IPS DF 19.7 (cell line): ENCODE data around the gene CAMKMT.

ENCODE experiments used
- DNase-seq: peaks from one replicate; pipeline ENCODE4 v3.0.0-alpha.2; 2013; ENCODE audit warnings: low read depth, low spot score

The CAMKMT gene

GRCh38 chr2:44649381-44649780 is 287.6 kb downstream of the CAMKMT start:
- no peak for DNase-seq

DNA sequence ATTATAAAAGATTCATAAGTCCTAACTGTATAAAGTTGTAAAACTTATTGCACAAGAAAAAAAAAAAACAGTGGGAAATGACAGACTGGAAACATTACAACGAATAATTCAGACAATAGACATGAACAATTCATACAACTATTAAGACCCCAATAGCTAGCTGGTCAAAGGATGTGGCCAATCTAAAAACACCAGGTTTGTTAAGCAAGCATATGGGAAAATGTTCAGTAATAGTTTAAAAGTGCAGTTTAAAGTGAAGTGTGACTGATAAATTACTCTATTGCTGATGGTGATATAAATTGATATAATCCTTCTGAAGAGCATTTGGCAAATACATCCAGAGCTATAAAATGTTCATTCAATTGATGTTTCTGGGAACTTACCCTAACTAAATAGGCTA is 289.0 kb downstream of the CAMKMT start:
- DNase-seq: no peak

DNA sequence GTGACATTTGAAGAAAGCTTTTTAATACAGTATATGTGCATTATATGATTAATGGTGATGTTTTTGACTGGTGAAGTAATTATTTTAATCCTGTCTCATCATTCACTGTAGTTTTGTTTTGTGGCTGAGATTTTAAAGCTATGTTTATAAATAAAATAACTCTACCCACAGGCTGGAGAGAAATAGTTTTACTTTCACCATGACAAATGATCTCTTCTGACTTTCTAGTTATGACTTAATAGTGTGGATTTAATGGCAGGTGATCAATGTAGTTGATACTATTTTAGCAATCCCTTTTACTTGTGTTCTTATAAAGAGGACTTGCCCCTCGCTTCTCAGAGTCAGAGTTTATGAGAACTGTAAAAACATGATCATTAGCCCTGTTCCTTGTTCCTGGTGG is 290.2 kb downstream of the CAMKMT start:
- DNase-seq: no peak

- DNase-seq: no peak
These were observed 291.0 kb downstream of the CAMKMT start for GRCh38 chr2:44652701-44653100.

GRCh38 chr2:44655401-44655864 is 293.7 kb downstream of the CAMKMT start:
- DNase-seq: no peak

DNA sequence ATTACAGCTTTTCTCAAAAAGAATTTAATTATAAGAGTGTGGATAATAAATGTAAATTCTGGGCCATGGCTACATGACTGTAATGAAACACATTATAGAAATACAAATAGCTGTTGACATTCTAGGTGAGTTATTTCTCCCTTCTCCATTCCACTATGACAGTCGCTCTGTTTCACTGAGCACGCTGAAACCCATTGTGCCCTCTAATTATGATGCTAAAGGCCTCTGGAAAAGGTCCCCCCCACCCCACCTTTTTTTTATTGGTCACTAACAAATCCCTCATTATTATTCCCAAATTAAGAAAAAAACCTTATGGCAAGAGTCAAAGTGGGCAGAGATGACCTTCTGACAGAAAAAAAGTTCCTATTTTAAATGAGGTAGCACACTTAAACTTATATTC is 294.7 kb downstream of the CAMKMT start:
- DNase-seq: no peak

GRCh38 chr2:44663471-44664073 is 301.8 kb downstream of the CAMKMT start:
- DNase-seq: no peak

DNA sequence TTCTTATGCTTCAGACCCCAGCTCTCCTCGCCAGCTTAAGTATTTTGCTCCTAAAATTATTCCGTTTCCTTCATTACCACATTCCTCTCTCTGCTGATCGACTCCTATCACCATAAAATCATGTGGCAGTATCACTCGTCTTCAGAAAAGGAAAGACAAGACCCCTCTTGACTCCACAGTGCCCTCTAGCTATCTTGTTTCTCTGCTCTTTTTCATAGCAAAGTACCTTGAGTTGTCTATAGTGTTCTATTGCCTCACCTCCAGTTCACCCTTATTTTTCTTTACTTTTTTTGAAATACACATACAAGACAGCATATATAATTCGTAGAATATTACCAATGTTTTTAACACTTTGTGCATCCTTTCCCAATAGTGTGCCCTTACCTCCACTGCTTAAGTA is 306.6 kb downstream of the CAMKMT start:
- no peak for DNase-seq

DNA sequence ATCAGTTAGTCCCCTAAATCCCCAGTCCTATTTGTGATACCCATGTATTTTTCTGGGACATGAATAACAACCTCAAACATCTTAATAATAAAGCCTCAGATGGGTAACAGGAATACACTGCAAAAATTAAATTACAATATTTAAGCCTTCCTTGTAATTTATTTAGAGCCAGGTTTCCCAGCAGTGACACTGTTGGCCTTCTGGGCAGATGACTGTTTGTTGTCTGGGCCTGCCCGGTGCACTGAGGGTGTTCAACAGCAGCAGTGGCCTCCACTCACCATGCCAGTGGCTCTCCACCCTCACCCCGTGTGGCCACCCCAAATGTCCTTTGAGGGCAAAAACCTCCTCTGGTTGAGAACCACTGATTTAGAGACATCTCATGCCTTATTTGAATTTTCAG is 309.5 kb downstream of the CAMKMT start:
- no peak for DNase-seq

DNA sequence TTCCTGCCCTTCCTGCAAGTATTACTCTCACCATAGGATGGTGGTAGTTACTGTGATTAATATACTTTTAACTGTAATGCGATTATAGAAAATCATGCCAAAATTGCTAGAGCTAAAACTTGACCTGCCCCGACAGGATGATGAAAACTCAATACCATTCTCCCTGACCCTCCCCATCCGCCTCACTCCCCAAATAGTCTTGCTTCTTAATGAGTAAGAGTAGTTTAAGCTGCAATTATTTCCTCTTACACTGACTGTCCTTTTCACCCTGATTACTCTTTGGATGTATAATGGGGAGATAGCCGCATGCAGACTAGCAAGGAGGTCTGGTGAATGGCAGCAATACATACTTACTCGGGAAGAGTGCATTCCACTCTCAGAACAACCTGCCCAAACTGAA is 310.2 kb downstream of the CAMKMT start:
- no peak for DNase-seq

- no peak for DNase-seq
These were observed 310.7 kb downstream of the CAMKMT start for GRCh38 chr2:44672431-44672830.

DNA sequence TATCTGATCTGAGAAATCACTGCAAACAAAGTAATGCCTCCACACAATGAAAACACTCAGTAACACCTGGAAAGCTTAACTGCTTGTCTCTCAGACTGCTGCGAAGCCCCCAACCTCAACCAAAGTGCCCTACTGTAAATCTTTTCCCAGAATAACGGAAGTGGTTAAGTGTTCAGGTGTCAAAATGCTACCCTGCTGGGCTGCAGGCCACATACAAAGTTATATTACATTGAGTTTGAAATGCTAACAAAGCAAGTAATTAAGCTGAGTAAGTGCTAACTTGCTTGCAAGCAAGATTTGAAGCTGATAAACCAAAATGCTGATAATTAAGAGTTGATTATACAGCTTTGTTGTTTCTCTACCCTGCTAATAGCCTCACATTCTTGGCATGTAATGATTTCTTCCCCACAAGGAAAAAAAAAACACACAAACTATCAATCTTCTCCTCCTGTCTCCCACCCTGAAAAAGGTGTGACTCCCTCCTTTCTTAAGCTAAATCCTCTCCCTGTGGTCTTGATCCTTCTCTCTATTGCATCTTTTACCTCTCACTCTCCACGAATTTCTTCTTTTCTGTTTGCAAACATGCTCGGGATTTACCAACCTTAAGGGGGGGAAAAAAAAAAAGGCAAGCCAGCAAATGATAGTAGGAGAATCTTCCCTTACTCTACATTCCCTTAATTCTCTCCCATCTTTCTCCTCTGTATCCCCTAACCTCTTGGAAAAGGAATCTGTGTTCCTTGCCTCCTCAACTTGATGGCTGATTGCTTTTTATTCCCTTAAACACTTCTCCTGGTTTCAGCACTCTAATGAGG is 312.9 kb downstream of the CAMKMT start:
- no peak for DNase-seq

- DNase-seq: no peak
These were observed 314.6 kb downstream of the CAMKMT start for GRCh38 chr2:44676379-44676778.

DNA sequence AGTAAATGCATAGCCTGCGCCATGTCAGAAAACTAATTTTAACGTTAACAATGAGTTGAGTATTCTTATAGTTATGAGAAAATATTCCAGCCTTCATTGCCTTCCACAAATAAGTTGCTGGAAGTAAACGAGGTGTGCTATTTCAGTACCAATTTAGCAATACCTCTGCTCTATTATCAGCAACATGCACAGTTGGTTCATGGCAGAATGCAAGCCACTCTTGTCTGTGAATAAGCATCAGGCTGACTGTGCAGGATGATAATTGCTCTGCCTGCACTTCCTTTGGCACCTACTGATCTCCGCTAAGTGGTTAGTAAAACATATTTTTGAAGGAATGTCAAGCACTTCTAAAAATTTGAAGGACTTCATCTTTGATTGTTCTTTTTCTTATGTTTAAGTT is 317.8 kb downstream of the CAMKMT start:
- DNase-seq: no peak

DNA sequence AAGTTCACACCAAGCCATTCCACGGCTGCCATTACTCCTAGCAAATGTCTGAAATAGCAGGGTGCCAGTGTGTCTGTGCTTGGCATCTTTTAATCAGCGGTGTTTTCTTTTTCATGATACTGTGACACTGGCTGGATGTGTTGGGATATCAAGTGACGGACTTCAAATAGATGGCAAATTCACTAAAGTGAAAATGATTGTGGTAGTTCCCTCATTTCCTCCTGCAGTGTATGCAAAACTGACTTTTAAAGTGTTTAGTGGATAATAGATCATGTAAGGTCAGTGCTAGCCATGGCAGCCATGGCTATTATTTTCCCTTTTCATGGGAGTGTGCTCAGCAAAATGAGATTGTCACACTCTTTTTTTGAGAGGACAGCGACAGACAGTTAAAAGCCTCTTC is 318.2 kb downstream of the CAMKMT start:
- no peak for DNase-seq

DNA sequence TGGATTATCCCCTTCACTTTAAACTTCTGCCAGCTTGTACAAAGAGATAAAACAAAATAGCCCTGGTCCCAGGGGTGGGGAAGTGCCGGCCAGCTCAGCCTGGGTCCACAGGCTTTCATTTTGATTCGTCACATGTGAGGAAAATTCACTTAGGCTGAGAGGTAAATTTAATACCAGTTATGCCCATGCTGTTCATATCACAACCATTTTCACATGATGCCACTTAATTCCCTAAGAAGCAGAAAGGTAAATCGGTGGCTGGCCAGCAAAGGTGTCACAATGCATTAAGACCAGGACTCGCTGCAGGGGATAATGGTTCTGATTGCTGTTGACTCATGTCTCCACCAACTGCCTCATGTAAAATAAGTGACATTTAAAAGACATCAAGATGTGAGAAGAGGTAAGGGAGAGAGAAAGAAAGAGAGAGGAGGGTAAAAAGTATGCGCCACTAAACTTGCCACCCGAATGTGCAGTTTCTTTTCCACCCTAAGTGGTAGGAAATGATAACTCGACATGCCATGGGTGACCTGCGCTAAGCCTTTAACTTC is 318.8 kb downstream of the CAMKMT start:
- no peak for DNase-seq

DNA sequence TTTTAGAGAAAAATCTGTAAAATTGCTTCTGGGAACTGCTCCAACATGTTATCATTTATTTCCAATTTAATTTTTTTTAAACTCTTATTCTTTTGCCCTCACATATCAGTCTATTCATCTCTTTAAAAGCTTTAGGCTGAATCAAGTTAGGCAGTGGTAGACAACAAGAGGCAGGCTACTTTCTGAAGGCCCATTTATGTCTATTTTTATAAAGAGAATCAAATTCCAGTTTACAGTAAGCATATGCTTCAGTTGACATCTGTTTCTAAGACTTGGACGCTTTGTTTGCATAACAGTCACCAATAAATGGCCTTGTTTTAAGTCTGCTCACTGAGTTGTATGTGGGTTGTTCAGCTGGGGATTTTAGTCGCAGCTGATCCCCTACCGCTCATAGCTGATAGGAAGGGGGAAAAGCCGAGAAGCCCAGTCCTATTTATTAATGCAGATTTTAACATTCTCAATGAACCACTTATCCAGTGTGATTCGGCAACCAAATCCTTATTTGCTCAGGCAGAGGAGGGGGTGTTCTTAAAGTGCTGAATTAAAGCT is 319.3 kb downstream of the CAMKMT start:
- DNase-seq: no peak

DNA sequence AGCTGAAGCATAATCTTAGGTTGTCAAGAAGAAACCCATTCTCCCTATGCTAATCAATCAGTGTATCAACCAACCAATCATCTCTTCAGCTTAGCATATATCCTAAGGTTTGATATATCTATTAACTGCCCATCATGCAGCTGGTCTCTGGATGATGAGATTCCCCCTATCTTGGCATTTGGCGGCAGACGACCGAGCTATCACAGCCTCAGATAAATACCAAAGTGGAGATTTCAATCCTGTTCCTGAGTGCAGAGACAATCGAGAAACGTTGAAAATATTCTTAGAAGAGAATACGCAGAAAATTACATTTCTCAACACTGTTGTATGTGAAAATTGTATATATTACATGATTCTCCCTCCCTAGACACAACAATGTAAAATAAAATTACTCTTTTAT is 320.7 kb downstream of the CAMKMT start:
- DNase-seq: no peak

- no peak for DNase-seq
These were observed 322.8 kb downstream of the CAMKMT start for GRCh38 chr2:44684559-44684958.

- DNase-seq: no peak
These were observed 324.8 kb downstream of the CAMKMT start for GRCh38 chr2:44686561-44686960.

DNA sequence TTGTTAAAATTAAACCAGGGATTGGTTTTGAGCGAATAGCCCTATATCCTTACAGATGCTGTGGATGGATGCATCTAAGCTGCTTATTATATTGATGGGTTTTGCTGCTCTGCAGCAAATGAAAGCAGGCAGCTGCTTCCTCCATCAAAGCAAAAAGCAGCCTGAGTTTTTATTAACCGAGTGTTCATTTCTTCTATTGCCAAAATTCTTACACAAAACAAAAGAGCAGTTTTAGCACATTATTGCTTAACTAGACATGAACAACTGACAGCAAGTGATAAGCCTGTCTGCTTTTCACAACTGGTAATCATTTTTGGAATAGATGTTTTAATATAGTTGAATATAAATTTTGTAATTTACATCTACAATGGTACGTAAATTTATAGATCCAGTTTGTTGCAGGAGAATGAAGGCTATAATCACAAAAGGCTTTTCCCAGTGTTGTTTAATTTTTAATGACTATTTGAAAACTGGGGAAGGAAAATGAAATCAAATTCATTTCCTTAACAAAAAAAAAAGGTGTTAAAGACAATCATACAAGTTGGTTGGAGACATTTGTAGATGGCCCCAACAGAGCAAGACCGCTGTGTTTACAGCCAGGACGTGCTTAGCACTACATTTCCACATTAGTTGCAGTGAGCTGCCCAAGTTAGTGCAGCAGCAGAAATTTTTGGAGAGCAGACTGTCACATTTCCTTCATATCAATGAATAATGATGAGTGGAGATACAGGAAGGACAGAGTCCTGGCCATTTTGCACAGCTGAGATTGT is 326.1 kb downstream of the CAMKMT start:
- DNase-seq: no peak
